ENCODE data around the gene ACSL5.
A peak's percentile ranks its signal among the peaks of the same experiment; 100 is the strongest.

The ACSL5 gene

DNA sequence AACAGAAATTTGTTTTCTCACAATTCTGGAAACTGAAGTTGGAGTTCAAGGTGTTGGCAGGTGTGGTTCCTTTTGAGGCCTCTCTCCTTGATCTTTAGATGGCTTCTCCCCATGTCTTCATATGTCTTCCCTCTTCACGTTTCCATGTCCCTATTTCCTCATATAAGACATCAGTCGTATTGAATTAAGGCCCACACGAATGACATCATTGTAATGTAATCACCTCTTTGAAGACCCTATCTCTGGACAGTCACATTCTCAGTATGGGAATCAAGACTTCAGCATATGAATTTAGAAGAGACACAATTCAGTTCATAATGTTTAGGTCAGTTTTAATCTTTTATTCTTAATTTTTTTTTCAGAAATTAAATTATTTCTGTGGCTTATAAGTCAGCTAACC is 92.9 kb downstream of the ACSL5 start:
- no peaks in the 10 kb centered on the region for H3K9me3 ChIP-seq (ENCODE audit: insufficient read depth, low read length)
- H3K36me3 ChIP-seq (replicated peaks; ENCODE audit: low read depth, low read length), result peaks cover 11% of the 10 kb centered on the region
- H3K9ac ChIP-seq (ENCODE audit: low read length), result no peak overlapping the region
- TF ChIP-seq, protein P1, sequence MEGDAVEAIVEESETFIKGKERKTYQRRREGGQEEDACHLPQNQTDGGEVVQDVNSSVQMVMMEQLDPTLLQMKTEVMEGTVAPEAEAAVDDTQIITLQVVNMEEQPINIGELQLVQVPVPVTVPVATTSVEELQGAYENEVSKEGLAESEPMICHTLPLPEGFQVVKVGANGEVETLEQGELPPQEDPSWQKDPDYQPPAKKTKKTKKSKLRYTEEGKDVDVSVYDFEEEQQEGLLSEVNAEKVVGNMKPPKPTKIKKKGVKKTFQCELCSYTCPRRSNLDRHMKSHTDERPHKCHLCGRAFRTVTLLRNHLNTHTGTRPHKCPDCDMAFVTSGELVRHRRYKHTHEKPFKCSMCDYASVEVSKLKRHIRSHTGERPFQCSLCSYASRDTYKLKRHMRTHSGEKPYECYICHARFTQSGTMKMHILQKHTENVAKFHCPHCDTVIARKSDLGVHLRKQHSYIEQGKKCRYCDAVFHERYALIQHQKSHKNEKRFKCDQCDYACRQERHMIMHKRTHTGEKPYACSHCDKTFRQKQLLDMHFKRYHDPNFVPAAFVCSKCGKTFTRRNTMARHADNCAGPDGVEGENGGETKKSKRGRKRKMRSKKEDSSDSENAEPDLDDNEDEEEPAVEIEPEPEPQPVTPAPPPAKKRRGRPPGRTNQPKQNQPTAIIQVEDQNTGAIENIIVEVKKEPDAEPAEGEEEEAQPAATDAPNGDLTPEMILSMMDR (IDR thresholded peaks at IDR 0.05; ENCODE audit: low read depth, low read length), result no peak
- TF ChIP-seq EZH2phosphoT487 (IDR thresholded peaks at IDR 0.05; ENCODE audit: low read depth), result no peak
- H3K4me2 ChIP-seq (ENCODE audit: low read length), result no peak overlapping the region
- H2AFZ ChIP-seq (ENCODE audit: low read depth, low read length), result no peak overlapping the region
- H3K27me3 ChIP-seq (ENCODE audit: low read depth, low read length), result no peaks in the 10 kb centered on the region
- H3K4me1 ChIP-seq (ENCODE audit: low read length), result no peaks in the 10 kb centered on the region
- no peak overlapping the region for H3K27ac ChIP-seq (ENCODE audit: low read length)
- no peaks in the 10 kb centered on the region for H4K20me1 ChIP-seq (ENCODE audit: insufficient read depth, low read length)
- no peaks in the 10 kb centered on the region for H3K79me2 ChIP-seq (ENCODE audit: low read length)
- no peak overlapping the region for H3K4me3 ChIP-seq (ENCODE audit: low read length)

GRCh38 chr10:112467541-112468075 is 93.7 kb downstream of the ACSL5 start:
- H3K4me3 ChIP-seq (ENCODE audit: low read length), result no peak overlapping the region
- no peak overlapping the region for H3K4me2 ChIP-seq (ENCODE audit: low read length)
- H3K9me3 ChIP-seq (ENCODE audit: insufficient read depth, low read length), result no peaks in the 10 kb centered on the region
- H3K27ac ChIP-seq (ENCODE audit: low read length), result no peak overlapping the region
- no peak overlapping the region for H2AFZ ChIP-seq (ENCODE audit: low read depth, low read length)
- no peaks in the 10 kb centered on the region for H3K27me3 ChIP-seq (ENCODE audit: low read depth, low read length)
- no peak overlapping the region for H3K9ac ChIP-seq (ENCODE audit: low read length)
- H4K20me1 ChIP-seq (ENCODE audit: insufficient read depth, low read length), result no peaks in the 10 kb centered on the region
- H3K4me1 ChIP-seq (ENCODE audit: low read length), result no peaks in the 10 kb centered on the region
- no peak for TF ChIP-seq EZH2phosphoT487 (IDR thresholded peaks at IDR 0.05; ENCODE audit: low read depth)
- TF ChIP-seq, protein P1 (IDR thresholded peaks at IDR 0.05; ENCODE audit: low read depth, low read length), result no peak
- no peaks in the 10 kb centered on the region for H3K79me2 ChIP-seq (ENCODE audit: low read length)
- peaks cover 11% of the 10 kb centered on the region for H3K36me3 ChIP-seq (replicated peaks; ENCODE audit: low read depth, low read length)

DNA sequence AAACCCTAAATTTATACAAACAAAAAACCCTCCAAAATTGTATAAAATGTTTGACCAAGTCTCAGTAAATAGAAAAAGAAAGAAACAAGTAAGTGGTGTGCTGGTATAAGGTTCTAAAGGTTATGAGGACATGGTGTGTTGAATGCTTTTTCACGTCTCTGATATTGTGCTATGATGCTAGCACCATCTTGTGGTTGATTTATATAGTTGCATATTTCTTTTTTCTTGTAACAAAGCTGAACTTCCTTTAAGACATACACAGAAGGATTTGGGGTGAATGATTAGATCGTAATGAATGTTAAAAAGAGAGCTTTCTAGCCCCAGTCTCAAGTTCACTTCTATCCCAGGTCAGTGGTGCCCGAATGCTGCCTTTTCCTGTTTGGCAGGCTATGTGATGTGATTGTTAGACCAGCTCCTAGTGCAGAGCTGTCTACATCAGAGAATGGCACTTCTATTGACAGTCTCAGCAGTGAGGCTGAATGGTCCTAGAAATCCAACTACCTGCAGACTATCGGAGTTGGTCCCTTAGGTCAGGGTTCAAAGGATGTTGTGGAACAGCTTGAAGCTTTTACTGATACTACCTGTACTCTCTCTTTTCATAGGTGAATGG is 98.1 kb downstream of the ACSL5 start:
- H3K79me2 ChIP-seq (ENCODE audit: low read length), result no peaks in the 10 kb centered on the region
- no peak overlapping the region for H3K4me3 ChIP-seq (ENCODE audit: low read length)
- H3K27me3 ChIP-seq (ENCODE audit: low read depth, low read length), result no peaks in the 10 kb centered on the region
- H3K9me3 ChIP-seq (ENCODE audit: insufficient read depth, low read length), result no peaks in the 10 kb centered on the region
- no peaks in the 10 kb centered on the region for H3K36me3 ChIP-seq (replicated peaks; ENCODE audit: low read depth, low read length)
- H3K4me2 ChIP-seq (ENCODE audit: low read length), result no peak overlapping the region
- no peak overlapping the region for H2AFZ ChIP-seq (ENCODE audit: low read depth, low read length)
- H4K20me1 ChIP-seq (ENCODE audit: insufficient read depth, low read length), result no peaks in the 10 kb centered on the region
- peaks cover 4% of the 10 kb centered on the region for H3K4me1 ChIP-seq (ENCODE audit: low read length)
- no peak overlapping the region for H3K27ac ChIP-seq (ENCODE audit: low read length)
- no peak overlapping the region for H3K9ac ChIP-seq (ENCODE audit: low read length)
- TF ChIP-seq, protein P1 (IDR thresholded peaks at IDR 0.05; ENCODE audit: low read depth, low read length), result peak; percentile 64
- no peak for TF ChIP-seq EZH2phosphoT487 (IDR thresholded peaks at IDR 0.05; ENCODE audit: low read depth)

GRCh38 chr10:112475575-112476218 is 101.8 kb downstream of the ACSL5 start:
- H3K4me2 ChIP-seq (ENCODE audit: low read length), result peak overlapping the region; percentile 27; the same call in 1 of the 2 replicates
- H3K9me3 ChIP-seq (ENCODE audit: insufficient read depth, low read length), result no peaks in the 10 kb centered on the region
- TF ChIP-seq EZH2phosphoT487 (IDR thresholded peaks at IDR 0.05; ENCODE audit: low read depth), result no peak
- TF ChIP-seq, protein P1 (IDR thresholded peaks at IDR 0.05; ENCODE audit: low read depth, low read length), result peak; percentile 54
- no peaks in the 10 kb centered on the region for H3K27me3 ChIP-seq (ENCODE audit: low read depth, low read length)
- no peak overlapping the region for H3K9ac ChIP-seq (ENCODE audit: low read length)
- no peak overlapping the region for H2AFZ ChIP-seq (ENCODE audit: low read depth, low read length)
- no peak overlapping the region for H3K27ac ChIP-seq (ENCODE audit: low read length)
- no peaks in the 10 kb centered on the region for H3K79me2 ChIP-seq (ENCODE audit: low read length)
- no peaks in the 10 kb centered on the region for H4K20me1 ChIP-seq (ENCODE audit: insufficient read depth, low read length)
- no peak overlapping the region for H3K4me3 ChIP-seq (ENCODE audit: low read length)
- peaks cover 4% of the 10 kb centered on the region for H3K4me1 ChIP-seq (ENCODE audit: low read length)
- H3K36me3 ChIP-seq (replicated peaks; ENCODE audit: low read depth, low read length), result no peaks in the 10 kb centered on the region

Data from OCI-LY3 (cell line).